CD14-positive monocyte (primary cell): ENCODE measurements around the gene GLB1L. TPM values are rescaled to one million over a fixed set of nuclear protein-coding genes. Genes with fewer than 3 reads are reported as not detected.
A peak's percentile ranks its signal among the peaks of the same experiment; 100 is the strongest.

ENCODE experiments used
- DNase-seq, 3 donors: peaks; one replicate each; pipeline ENCODE4 v3.0.0-alpha.2; 2011 to 2022
- H2AFZ ChIP-seq: 2 replicates; pipeline ENCODE4 v1.6.0; 2012; ENCODE audit warnings: mild to moderate bottlenecking, low read depth, low read length, inconsistent platforms; ENCODE audit not compliant: insufficient read depth, poor library complexity, severe bottlenecking
- H3K27ac ChIP-seq, 2 donors: 1 replicate in 1 of 2; 2 replicates in 1 of 2; pipeline ENCODE4 v1.5.1; 2012 to 2013; ENCODE audit warnings: low read length in 2 of 2, control low read depth in 1 of 2, inconsistent platforms in 1 of 2, low read depth in 1 of 2, mild to moderate bottlenecking in 1 of 2
- H3K27me3 ChIP-seq, 2 donors: one replicate each; pipeline versions ENCODE4 v1.6.0 to v1.6.1; 2011 to 2013; ENCODE audit warnings: low read length in 2 of 2; ENCODE audit not compliant: control insufficient read depth in 2 of 2, insufficient read depth in 2 of 2
- H3K36me3 ChIP-seq, 2 donors: replicated peaks in 1 of 2; 1 replicate in 1 of 2; 2 replicates in 1 of 2; pipeline versions ENCODE4 v1.5.1 to v1.6.1; 2012 to 2013; ENCODE audit warnings: low read length in 2 of 2, control low read depth in 1 of 2, inconsistent platforms in 1 of 2, mild to moderate bottlenecking in 1 of 2; ENCODE audit not compliant: insufficient read depth in 2 of 2, control insufficient read depth in 1 of 2
- H3K4me1 ChIP-seq, 2 donors: 1 replicate in 1 of 2; 2 replicates in 1 of 2; pipeline versions ENCODE4 v1.5.1 to v1.6.1; 2012 to 2013; ENCODE audit warnings: low read length in 2 of 2, control low read depth in 1 of 2, inconsistent platforms in 1 of 2, mild to moderate bottlenecking in 1 of 2, moderate library complexity in 1 of 2; ENCODE audit not compliant: insufficient read depth in 2 of 2, control insufficient read depth in 1 of 2
- H3K4me2 ChIP-seq: replicated peaks from 2 replicates; pipeline ENCODE3; 2012; ENCODE audit warnings: low read length, moderate library complexity, mild to moderate bottlenecking; ENCODE audit not compliant: poor library complexity, severe bottlenecking; ENCODE audit errors: extremely low read depth
- H3K4me3 ChIP-seq, 3 experiments: fragments of 200-600 bp in 1 of 3; sonication (generic) in 1 of 3; replicated peaks in 1 of 3; 1 replicate in 2 of 3; 2 replicates in 1 of 3; pipeline ENCODE4 v1.5.1; 2011 to 2013; ENCODE audit warnings: low read length in 3 of 3, mild to moderate bottlenecking in 3 of 3, control low read depth in 2 of 3, low read depth in 2 of 3, inconsistent platforms in 1 of 3, moderate library complexity in 1 of 3
- H3K79me2 ChIP-seq: 2 replicates; pipeline ENCODE4 v1.6.0; 2012; ENCODE audit warnings: mild to moderate bottlenecking, control low read depth, inconsistent platforms, low read length, moderate library complexity; ENCODE audit not compliant: insufficient read depth
- H3K9ac ChIP-seq: 2 replicates; pipeline ENCODE4 v1.6.0; 2017; ENCODE audit warnings: low read length, mild to moderate bottlenecking; ENCODE audit not compliant: insufficient read depth, poor library complexity, severe bottlenecking
- H3K9me3 ChIP-seq, 2 donors: replicated peaks in 1 of 2; 1 replicate in 1 of 2; 2 replicates in 1 of 2; pipeline versions ENCODE4 v1.5.1 to v1.6.1; 2012 to 2013; ENCODE audit warnings: low read length in 2 of 2, control low read depth in 1 of 2; ENCODE audit not compliant: control insufficient read depth in 1 of 2, insufficient read depth in 1 of 2
- H4K20me1 ChIP-seq: 2 replicates; pipeline ENCODE4 v1.6.0; 2012; ENCODE audit warnings: mild to moderate bottlenecking, low read length, control low read depth, moderate library complexity; ENCODE audit not compliant: insufficient read depth
- H3K27ac Mint-ChIP-seq, 7 donors: one replicate each; pipeline ENCODE4 v1.8.0; 2020; ENCODE audit warnings: mild to moderate bottlenecking in 7 of 7, mixed read lengths in 7 of 7, moderate library complexity in 6 of 7, inconsistent platforms in 2 of 7
- H3K27me3 Mint-ChIP-seq, 3 donors: one replicate each; pipeline ENCODE4 v1.8.0; 2021 to 2022; ENCODE audit warnings: low read depth in 3 of 3, mild to moderate bottlenecking in 3 of 3, mixed read lengths in 3 of 3, moderate library complexity in 3 of 3, inconsistent platforms in 1 of 3
- H3K36me3 Mint-ChIP-seq, 2 donors: one replicate each; pipeline ENCODE4 v1.8.0; 2020; ENCODE audit warnings: mixed read lengths in 2 of 2, inconsistent platforms in 1 of 2, mild to moderate bottlenecking in 1 of 2
- H3K4me1 Mint-ChIP-seq: one replicate; pipeline ENCODE4 v1.8.0; 2020; ENCODE audit warnings: mild to moderate bottlenecking, mixed read lengths
- H3K4me3 Mint-ChIP-seq, 2 donors: one replicate each; pipeline ENCODE4 v1.8.0; 2020; ENCODE audit warnings: mild to moderate bottlenecking in 2 of 2, mixed read lengths in 2 of 2, moderate library complexity in 1 of 2
- H3K9me3 Mint-ChIP-seq, 7 donors: one replicate each; pipeline ENCODE4 v1.8.0; 2020 to 2022; ENCODE audit warnings: mixed read lengths in 7 of 7, mild to moderate bottlenecking in 6 of 7, moderate library complexity in 6 of 7, inconsistent platforms in 2 of 7
- CTCF ChIP-seq: fragments of 200-600 bp; IDR thresholded peaks from one replicate; pipeline ENCODE4 v1.8.0; 2022; ENCODE audit warnings: antibody characterized with exemption, mild to moderate bottlenecking
- WGBS: methylation state at CpG from one replicate; pipeline ENCODE4 v1.1.5; 2013; ENCODE audit warnings: missing lambda C conversion rate; ENCODE audit not compliant: insufficient coverage; 5-methylcytosine and 5-hydroxymethylcytosine counted together
- intact Hi-C, 2 donors: fragments of 100-400 bp; cut with micrococcal nuclease; formaldehyde crosslinking; loops; one replicate each; pipeline versions ENCODE4 v1.15.0 to v1.15.1; 2023
- polyA plus RNA-seq, 3 donors: library from polyadenylated mRNA; depleted of rRNA in 1 of 3; unstranded in 2 of 3; stranded (reverse) in 1 of 3; fragments of 300-500 nt in 2 of 3; fragments of >200 nt in 1 of 3; fragmentation: Illumina TruSeq in 2 of 3; gene quantifications; 1 replicate in 2 of 3; 2 replicates in 1 of 3; pipeline ENCODE4 v1.2.3, GENCODE V29; 2012 to 2021

Gene GLB1L
- polyA plus RNA-seq, 3 donors: 4.0 to 11.7 (median 7.7) TPM

- no peak for DNase-seq
- H3K4me3 ChIP-seq: no peak overlapping the region
Measured at GRCh38 chr2:219274361-219274921, 29.2 kb upstream of the GLB1L start.

GRCh38 chr2:219273937-219274336, 28.7 kb upstream of the GLB1L start:
- Histone ChIP-seq H2AFZ (no peak overlapping the region), H3K27me3 (no peaks in the 10 kb centered on the region), H3K9ac (no peak overlapping the region), H3K9me3 (no peaks in the 10 kb centered on the region), H3K79me2 (no peaks in the 10 kb centered on the region), H3K36me3 (no peaks in the 10 kb centered on the region), H3K27ac (no peak overlapping the region), H4K20me1 (no peaks in the 10 kb centered on the region), H3K4me3 (no peak overlapping the region), H3K4me2 (no peak overlapping the region), H3K4me1 (peaks cover 14 to 17% of the 10 kb centered on the region in 2 donors)
- no peak for DNase-seq
- Mint-ChIP-seq H3K9me3 (no peaks in the 10 kb centered on the region), H3K4me1 (peaks cover 17% of the 10 kb centered on the region), H3K4me3 (no peak overlapping the region), H3K36me3 (no peaks in the 10 kb centered on the region), H3K27me3 (peaks cover 14 to 23% (median 15%) of the 10 kb centered on the region in 3 donors), H3K27ac (peak overlapping the region in 1 of 7 donors; percentile 35)
- intact Hi-C loops: no loop called here
- no peak for TF ChIP-seq CTCF
- WGBS: no CpG with 5 or more reads among the region's 3 CpGs

More at GRCh38 chr2:219274361-219274921, 29.2 kb upstream of the GLB1L start:
- Histone ChIP-seq H3K4me2 (no peak overlapping the region), H4K20me1 (no peaks in the 10 kb centered on the region), H3K9me3 (no peaks in the 10 kb centered on the region), H2AFZ (no peak overlapping the region), H3K27ac (no peak overlapping the region), H3K36me3 (no peaks in the 10 kb centered on the region), H3K9ac (no peak overlapping the region), H3K4me1 (peaks cover 14 to 17% of the 10 kb centered on the region in 2 donors), H3K27me3 (no peaks in the 10 kb centered on the region), H3K79me2 (no peaks in the 10 kb centered on the region)
- Mint-ChIP-seq H3K9me3 (no peaks in the 10 kb centered on the region), H3K4me3 (no peak overlapping the region), H3K4me1 (peaks cover 17% of the 10 kb centered on the region), H3K36me3 (no peaks in the 10 kb centered on the region), H3K27ac (peak overlapping the region in 1 of 7 donors; percentile 35), H3K27me3 (peaks cover 14 to 23% (median 15%) of the 10 kb centered on the region in 3 donors)
- intact Hi-C loops: no loop called here
- TF ChIP-seq CTCF: no peak
- 86% methylated on average over 1 of the region's 6 CpGs for WGBS
